NT2/D1 (cell line): ENCODE results near the gene NUP153.
"Not testable (repeated sequence)": the region's sequence is repeated elsewhere in the genome, so short reads cannot be mapped to it uniquely, and the experiment has no call there.

Experiments
- SUZ12 ChIP-seq: IDR thresholded peaks from 2 replicates; pipeline ENCODE4 v1.6.1; 2011; ENCODE audit not compliant: insufficient read length, insufficient read depth; ENCODE audit errors: extremely low read depth
- ZNF274 ChIP-seq: IDR thresholded peaks from 2 replicates; pipeline ENCODE4 v1.6.1; 2011; ENCODE audit warnings: mild to moderate bottlenecking, low read depth, low read length

GRCh38 chr6:17708035-17708434, 1.3 kb upstream of the NUP153 start:
- not testable (repeated sequence) for TF ChIP-seq SUZ12, ZNF274
